Keratinocyte (primary cell): ENCODE measurements around the gene HDAC10. TPM values are rescaled to one million over a fixed set of nuclear protein-coding genes. Genes with fewer than 3 reads are reported as not detected.
A peak's percentile ranks its signal among the peaks of the same experiment; 100 is the strongest.

Experiments
- DNase-seq: peaks from one replicate; pipeline ENCODE4 v3.0.0-alpha.2; 2011; ENCODE audit warnings: low read depth, missing footprints, low spot score
- FAIRE-seq: peaks from 2 replicates; lab custom pipeline; 2011; peaks lifted over from hg19 to GRCh38; lab: Jason Lieb, UNC
- H2AFZ ChIP-seq: 2 replicates; pipeline ENCODE4 v1.6.0; 2012; ENCODE audit warnings: low read length, control low read depth, inconsistent platforms; ENCODE audit not compliant: control insufficient read depth
- H3K27ac ChIP-seq: 2 replicates; pipeline ENCODE4 v1.5.1; 2011; ENCODE audit warnings: low read length; ENCODE audit not compliant: control insufficient read depth, insufficient read depth
- H3K27me3 ChIP-seq: 3 replicates; pipeline ENCODE4 v1.6.0; 2011; ENCODE audit warnings: low read length; ENCODE audit not compliant: control insufficient read depth, insufficient read depth; ENCODE audit errors: extremely low read depth
- H3K36me3 ChIP-seq, 2 experiments: 2 replicates in 1 of 2; 3 replicates in 1 of 2; pipeline ENCODE4 v1.5.1; 2011; ENCODE audit warnings: low read length in 2 of 2, mild to moderate bottlenecking in 1 of 2; ENCODE audit not compliant: control insufficient read depth in 2 of 2, insufficient read depth in 2 of 2; ENCODE audit errors: extremely low read depth in 1 of 2
- H3K4me1 ChIP-seq: 3 replicates; pipeline ENCODE4 v1.5.1; 2011; ENCODE audit warnings: low read length; ENCODE audit not compliant: control insufficient read depth, insufficient read depth; ENCODE audit errors: extremely low read depth
- H3K4me2 ChIP-seq: 3 replicates; pipeline ENCODE4 v1.6.0; 2011; ENCODE audit warnings: low read depth, low read length; ENCODE audit not compliant: control insufficient read depth, insufficient read depth; ENCODE audit errors: extremely low read depth
- H3K4me3 ChIP-seq, 3 experiments: fragments of 200-600 bp in 1 of 3; sonication (generic) in 1 of 3; 2 replicates in 2 of 3; 3 replicates in 1 of 3; pipeline ENCODE4 v1.5.1; 2011 to 2016; ENCODE audit warnings: low read length in 3 of 3, mild to moderate bottlenecking in 3 of 3, control low read depth in 2 of 3, inconsistent platforms in 1 of 3, low read depth in 1 of 3, mixed read lengths in 1 of 3, mixed run types in 1 of 3, moderate library complexity in 1 of 3; ENCODE audit not compliant: control insufficient read depth in 2 of 3, insufficient read depth in 2 of 3; ENCODE audit errors: extremely low read depth in 1 of 3
- H3K79me2 ChIP-seq: 2 replicates; pipeline ENCODE4 v1.6.0; 2012; ENCODE audit warnings: low read length; ENCODE audit not compliant: control insufficient read depth, insufficient read depth
- H3K9ac ChIP-seq: 3 replicates; pipeline ENCODE4 v1.6.0; 2011; ENCODE audit warnings: low read length; ENCODE audit not compliant: control insufficient read depth, insufficient read depth; ENCODE audit errors: extremely low read depth
- H3K9me1 ChIP-seq: 3 replicates; pipeline ENCODE4 v1.6.0; 2011; ENCODE audit warnings: low read length; ENCODE audit not compliant: control insufficient read depth, insufficient read depth; ENCODE audit errors: extremely low read depth
- H3K9me3 ChIP-seq: 2 replicates; pipeline ENCODE4 v1.5.1; 2012; ENCODE audit warnings: low read depth, low read length; ENCODE audit not compliant: control insufficient read depth
- H4K20me1 ChIP-seq: 3 replicates; pipeline ENCODE4 v1.6.0; 2011; ENCODE audit warnings: low read length; ENCODE audit not compliant: control insufficient read depth, insufficient read depth; ENCODE audit errors: extremely low read depth
- EZH2 ChIP-seq: IDR thresholded peaks from one replicate; pipeline ENCODE4 v1.6.1; 2012; ENCODE audit warnings: inconsistent platforms, mild to moderate bottlenecking, low read length, moderate library complexity
- dilution Hi-C: fragments of 300-500 bp; cut with MboI; formaldehyde crosslinking; loops from one replicate; pipeline ENCODE4 v1.7.0; 2020; ENCODE audit warnings: low sequenced_read_pairs; ENCODE audit not compliant: extremely low pct_ligation_motif_present
- polyA plus RNA-seq, 5 experiments: library from polyadenylated mRNA; depleted of rRNA in 3 of 5; stranded (reverse) in 3 of 5; stranded (forward) in 1 of 5; unstranded in 1 of 5; fragments of >200 nt; gene quantifications; 1 replicate in 1 of 5; 2 replicates in 3 of 5; 3 replicates in 1 of 5; pipeline versions ENCODE4 v1.2.1 to v1.2.3, GENCODE V29; 2011 to 2012; ENCODE audit warnings: missing spikeins in 2 of 5, low read depth in 1 of 5, low replicate concordance in 1 of 5
- TF ChIP-seq, protein P1 (sequence below), 3 experiments: IDR thresholded peaks in 1 of 3; conservative IDR thresholded peaks in 1 of 3; optimal IDR thresholded peaks in 1 of 3; 2 replicates in 2 of 3; 3 replicates in 1 of 3; pipeline versions ENCODE3 to v1.5.1; 2011; ENCODE audit warnings: low read length in 3 of 3, mild to moderate bottlenecking in 3 of 3, moderate library complexity in 2 of 3, control low read depth in 1 of 3, inconsistent platforms in 1 of 3; ENCODE audit not compliant: insufficient read depth in 2 of 3; ENCODE audit errors: extremely low read depth in 1 of 3

Gene HDAC10
- polyA plus RNA-seq, 1 donor (not counting 4 experiments of a cell fraction or from before 2014, with no cell fraction given): 4.7 TPM

GRCh38 chr22:50260434-50260800, 9.4 kb upstream of the HDAC10 start:
- Histone ChIP-seq H3K79me2 (no peaks in the 10 kb centered on the region), H3K27ac (no peak overlapping the region), H3K4me3 (peak overlapping the region; percentile 29 to 57 (median 42)), H2AFZ (peak overlapping the region; percentile 40), H3K9me1 (no peaks in the 10 kb centered on the region), H3K27me3 (no peaks in the 10 kb centered on the region), H3K9ac (peak overlapping the region; percentile 62), H3K4me2 (peak overlapping the region; percentile 63), H3K4me1 (peaks cover 14% of the 10 kb centered on the region), H4K20me1 (no peaks in the 10 kb centered on the region), H3K36me3 (peaks cover 0 to 2% of the 10 kb centered on the region in 2 experiments), H3K9me3 (no peaks in the 10 kb centered on the region)
- no peak for DNase-seq
- FAIRE-seq: no peak
- no peak for TF ChIP-seq EZH2
- TF ChIP-seq, protein P1, sequence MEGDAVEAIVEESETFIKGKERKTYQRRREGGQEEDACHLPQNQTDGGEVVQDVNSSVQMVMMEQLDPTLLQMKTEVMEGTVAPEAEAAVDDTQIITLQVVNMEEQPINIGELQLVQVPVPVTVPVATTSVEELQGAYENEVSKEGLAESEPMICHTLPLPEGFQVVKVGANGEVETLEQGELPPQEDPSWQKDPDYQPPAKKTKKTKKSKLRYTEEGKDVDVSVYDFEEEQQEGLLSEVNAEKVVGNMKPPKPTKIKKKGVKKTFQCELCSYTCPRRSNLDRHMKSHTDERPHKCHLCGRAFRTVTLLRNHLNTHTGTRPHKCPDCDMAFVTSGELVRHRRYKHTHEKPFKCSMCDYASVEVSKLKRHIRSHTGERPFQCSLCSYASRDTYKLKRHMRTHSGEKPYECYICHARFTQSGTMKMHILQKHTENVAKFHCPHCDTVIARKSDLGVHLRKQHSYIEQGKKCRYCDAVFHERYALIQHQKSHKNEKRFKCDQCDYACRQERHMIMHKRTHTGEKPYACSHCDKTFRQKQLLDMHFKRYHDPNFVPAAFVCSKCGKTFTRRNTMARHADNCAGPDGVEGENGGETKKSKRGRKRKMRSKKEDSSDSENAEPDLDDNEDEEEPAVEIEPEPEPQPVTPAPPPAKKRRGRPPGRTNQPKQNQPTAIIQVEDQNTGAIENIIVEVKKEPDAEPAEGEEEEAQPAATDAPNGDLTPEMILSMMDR (optimal IDR thresholded peaks at IDR 0.05 in 1 of 3, IDR thresholded peaks at IDR 0.05 in 1 of 3, conservative IDR thresholded peaks at IDR 0.05 in 1 of 3; ENCODE audit: extremely low read depth in 1 of 3, insufficient read depth in 2 of 3, low read length in 3 of 3): no peak
- dilution Hi-C loops: no loop called here

DNA sequence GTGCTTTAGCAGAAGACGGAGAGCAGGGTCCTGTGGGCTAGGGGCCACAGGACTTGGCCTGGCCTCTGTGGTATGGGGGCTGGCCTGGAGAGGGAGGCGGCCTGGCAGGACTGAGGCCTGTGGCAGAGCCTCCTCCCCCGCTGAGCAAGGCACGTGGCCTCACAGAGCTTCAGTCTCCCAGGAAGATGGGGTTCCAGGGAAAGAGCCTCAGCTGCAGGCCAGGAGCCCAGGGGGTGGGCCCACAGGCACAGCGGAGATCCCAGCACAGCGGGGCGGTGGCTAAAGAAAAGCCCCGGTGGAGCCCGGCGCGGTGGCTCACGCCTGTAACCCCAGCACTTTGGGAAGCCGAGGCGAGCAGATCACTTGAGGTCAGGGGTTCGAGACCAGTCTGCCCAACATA, 8.2 kb upstream of the HDAC10 start:
- H3K9ac ChIP-seq: no peak overlapping the region
- H3K36me3 ChIP-seq: peaks cover 0 to 5% of the 10 kb centered on the region in 2 experiments
- peaks cover 14% of the 10 kb centered on the region for H3K4me1 ChIP-seq
- H3K9me1 ChIP-seq: no peaks in the 10 kb centered on the region
- TF ChIP-seq, protein P1 (optimal IDR thresholded peaks at IDR 0.05 in 1 of 3, IDR thresholded peaks at IDR 0.05 in 1 of 3, conservative IDR thresholded peaks at IDR 0.05 in 1 of 3; ENCODE audit: extremely low read depth in 1 of 3, insufficient read depth in 2 of 3, low read length in 3 of 3): no peak
- no peak for TF ChIP-seq EZH2
- dilution Hi-C loops: no loop called here
- H2AFZ ChIP-seq: no peak overlapping the region
- no peaks in the 10 kb centered on the region for H3K79me2 ChIP-seq
- DNase-seq (no peak), FAIRE-seq (no peak)
- no peaks in the 10 kb centered on the region for H4K20me1 ChIP-seq
- H3K9me3 ChIP-seq: no peaks in the 10 kb centered on the region
- no peaks in the 10 kb centered on the region for H3K27me3 ChIP-seq
- H3K4me3 ChIP-seq: no peak overlapping the region
- H3K4me2 ChIP-seq: no peak overlapping the region
- H3K27ac ChIP-seq: no peak overlapping the region
